SU-DHL-6 (cell line): ENCODE results near the gene MINDY3.

Experiments used
- H2AFZ ChIP-seq: fragments of 200-600 bp; sonication (generic); 2 replicates; pipeline ENCODE4 v1.6.1; 2014; ENCODE audit warnings: low read depth, mild to moderate bottlenecking, moderate library complexity, mixed read lengths, antibody characterized with exemption, low read length; ENCODE audit not compliant: severe bottlenecking
- H3F3A ChIP-seq: fragments of 200-600 bp; shearing (Covaris generic); 2 replicates; pipeline ENCODE4 v1.6.0; 2016; ENCODE audit warnings: antibody characterized with exemption, mild to moderate bottlenecking; ENCODE audit not compliant: insufficient read depth
- H3K27ac ChIP-seq: fragments of 200-600 bp; sonication (generic); 2 replicates; pipeline ENCODE4 v1.5.1; 2016; ENCODE audit warnings: low read depth, mild to moderate bottlenecking, low read length, moderate library complexity, mixed read lengths
- H3K27me3 ChIP-seq: fragments of 200-600 bp; sonication (generic), shearing (Covaris generic); 2 replicates; pipeline ENCODE4 v1.6.0; 2014; ENCODE audit warnings: mild to moderate bottlenecking, low read length
- H3K36me3 ChIP-seq: fragments of 200-600 bp; sonication (generic); 2 replicates; pipeline ENCODE4 v1.6.1; 2014; ENCODE audit warnings: mild to moderate bottlenecking, low read length, mixed read lengths
- H3K4me2 ChIP-seq: fragments of 300-600, 200-600 bp; shearing (Covaris generic), sonication (generic); 2 replicates; pipeline ENCODE4 v1.6.0; 2014; ENCODE audit warnings: low read length, low read depth, mild to moderate bottlenecking; ENCODE audit not compliant: poor library complexity, severe bottlenecking
- H3K4me3 ChIP-seq: fragments of 200-600 bp; sonication (generic); 2 replicates; pipeline ENCODE4 v1.5.1; 2014; ENCODE audit warnings: antibody characterized with exemption, low read length, mild to moderate bottlenecking, mixed read lengths; ENCODE audit not compliant: insufficient read depth, poor library complexity, severe bottlenecking
- H3K79me2 ChIP-seq: fragments of 200-600 bp; sonication (generic); 2 replicates; pipeline ENCODE4 v1.6.1; 2014; ENCODE audit warnings: mild to moderate bottlenecking, low read length, moderate library complexity; ENCODE audit not compliant: insufficient read depth
- H3K9ac ChIP-seq: fragments of 200-600 bp; sonication (generic); 2 replicates; pipeline ENCODE4 v1.7.0; 2014; ENCODE audit warnings: mild to moderate bottlenecking, low read length
- H3K9me2 ChIP-seq: fragments of 200-600 bp; sonication (generic); replicated peaks from 2 replicates; pipeline ENCODE4 v1.6.1; 2014; ENCODE audit warnings: low read length; ENCODE audit not compliant: insufficient read depth
- H3K9me3 ChIP-seq: fragments of 200-600 bp; sonication (generic); 2 replicates; pipeline ENCODE4 v1.6.1; 2014; ENCODE audit warnings: low read length, mixed read lengths; ENCODE audit not compliant: insufficient read depth
- H4K20me1 ChIP-seq: fragments of 200-600 bp; sonication (generic); 2 replicates; pipeline ENCODE4 v1.6.1; 2014; ENCODE audit warnings: low read depth, mild to moderate bottlenecking, antibody characterized with exemption, low read length, moderate library complexity, mixed read lengths
- EZH2phosphoT487 ChIP-seq: fragments of 200-600 bp; sonication (generic), shearing (Covaris generic); conservative IDR thresholded peaks from 2 replicates; pipeline ENCODE4 v1.6.1; 2018; ENCODE audit warnings: mild to moderate bottlenecking, antibody characterized with exemption, low read length, moderate library complexity, mixed read lengths
- TF ChIP-seq, protein P1 (sequence below): fragments of 200-600 bp; sonication (generic); IDR thresholded peaks from one replicate; pipeline ENCODE4 v1.5.1; 2017; ENCODE audit warnings: antibody characterized with exemption, mild to moderate bottlenecking, low read length, moderate library complexity; ENCODE audit not compliant: insufficient read depth, poor library complexity, severe bottlenecking

Gene MINDY3

DNA sequence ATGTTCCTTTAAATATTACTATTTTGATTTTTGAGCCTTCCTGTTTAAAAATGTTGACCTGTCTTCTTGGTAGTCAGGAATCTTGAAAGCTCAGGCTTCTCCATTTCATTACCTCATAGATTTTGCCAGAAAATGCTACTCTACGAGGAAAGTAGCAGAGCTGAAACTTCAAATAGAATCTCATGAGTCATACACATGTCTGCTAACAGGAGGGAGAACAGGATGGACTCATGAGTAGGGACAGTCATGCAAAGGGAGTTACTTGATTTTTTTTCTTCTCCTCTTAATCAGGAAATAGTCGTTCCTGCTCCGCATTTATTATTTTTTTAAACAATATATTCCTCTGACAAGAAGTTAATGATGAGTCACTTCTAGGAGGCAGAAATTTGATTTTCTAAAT lies 37.0 kb upstream of the MINDY3 start:
- Histone ChIP-seq H3K9me3 (no peaks in the 10 kb centered on the region), H3K79me2 (no peaks in the 10 kb centered on the region), H3K27ac (no peak overlapping the region), H2AFZ (no peak overlapping the region), H3K36me3 (no peaks in the 10 kb centered on the region), H3K4me3 (no peak overlapping the region), H3K9me2 (no peaks in the 10 kb centered on the region), H3K27me3 (no peaks in the 10 kb centered on the region), H4K20me1 (no peaks in the 10 kb centered on the region), H3F3A (no peaks in the 10 kb centered on the region), H3K4me2 (no peak overlapping the region), H3K9ac (no peak overlapping the region)
- no peak for TF ChIP-seq EZH2phosphoT487
- TF ChIP-seq, protein P1, sequence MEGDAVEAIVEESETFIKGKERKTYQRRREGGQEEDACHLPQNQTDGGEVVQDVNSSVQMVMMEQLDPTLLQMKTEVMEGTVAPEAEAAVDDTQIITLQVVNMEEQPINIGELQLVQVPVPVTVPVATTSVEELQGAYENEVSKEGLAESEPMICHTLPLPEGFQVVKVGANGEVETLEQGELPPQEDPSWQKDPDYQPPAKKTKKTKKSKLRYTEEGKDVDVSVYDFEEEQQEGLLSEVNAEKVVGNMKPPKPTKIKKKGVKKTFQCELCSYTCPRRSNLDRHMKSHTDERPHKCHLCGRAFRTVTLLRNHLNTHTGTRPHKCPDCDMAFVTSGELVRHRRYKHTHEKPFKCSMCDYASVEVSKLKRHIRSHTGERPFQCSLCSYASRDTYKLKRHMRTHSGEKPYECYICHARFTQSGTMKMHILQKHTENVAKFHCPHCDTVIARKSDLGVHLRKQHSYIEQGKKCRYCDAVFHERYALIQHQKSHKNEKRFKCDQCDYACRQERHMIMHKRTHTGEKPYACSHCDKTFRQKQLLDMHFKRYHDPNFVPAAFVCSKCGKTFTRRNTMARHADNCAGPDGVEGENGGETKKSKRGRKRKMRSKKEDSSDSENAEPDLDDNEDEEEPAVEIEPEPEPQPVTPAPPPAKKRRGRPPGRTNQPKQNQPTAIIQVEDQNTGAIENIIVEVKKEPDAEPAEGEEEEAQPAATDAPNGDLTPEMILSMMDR: no peak

DNA sequence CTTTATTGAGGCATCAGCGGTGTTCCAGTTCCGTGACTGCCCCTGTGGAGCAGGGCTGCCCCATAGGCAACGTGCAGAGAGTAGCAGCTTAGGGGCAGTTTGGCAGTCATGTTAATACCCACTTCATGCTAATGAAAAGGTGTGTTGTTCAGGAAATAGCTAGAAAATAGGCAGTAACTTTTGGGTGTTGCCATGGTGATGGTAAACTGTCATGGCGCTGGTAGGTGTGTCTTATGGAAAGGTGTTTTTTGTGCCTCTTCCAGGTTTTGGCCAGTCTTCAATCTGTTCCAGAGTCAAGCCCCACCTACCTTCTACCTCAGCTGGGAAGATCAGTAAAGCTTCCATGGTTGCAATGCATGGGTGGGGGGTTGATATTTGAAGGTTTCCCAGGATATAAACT lies 36.3 kb upstream of the MINDY3 start:
- Histone ChIP-seq H3K27me3 (no peaks in the 10 kb centered on the region), H3K4me2 (no peak overlapping the region), H2AFZ (no peak overlapping the region), H3K79me2 (no peaks in the 10 kb centered on the region), H3K9ac (no peak overlapping the region), H3K9me2 (no peaks in the 10 kb centered on the region), H3K9me3 (no peaks in the 10 kb centered on the region), H3F3A (no peaks in the 10 kb centered on the region), H3K36me3 (no peaks in the 10 kb centered on the region), H3K4me3 (no peak overlapping the region), H3K27ac (no peak overlapping the region), H4K20me1 (no peaks in the 10 kb centered on the region)
- TF ChIP-seq EZH2phosphoT487: no peak
- TF ChIP-seq, protein P1: no peak

DNA sequence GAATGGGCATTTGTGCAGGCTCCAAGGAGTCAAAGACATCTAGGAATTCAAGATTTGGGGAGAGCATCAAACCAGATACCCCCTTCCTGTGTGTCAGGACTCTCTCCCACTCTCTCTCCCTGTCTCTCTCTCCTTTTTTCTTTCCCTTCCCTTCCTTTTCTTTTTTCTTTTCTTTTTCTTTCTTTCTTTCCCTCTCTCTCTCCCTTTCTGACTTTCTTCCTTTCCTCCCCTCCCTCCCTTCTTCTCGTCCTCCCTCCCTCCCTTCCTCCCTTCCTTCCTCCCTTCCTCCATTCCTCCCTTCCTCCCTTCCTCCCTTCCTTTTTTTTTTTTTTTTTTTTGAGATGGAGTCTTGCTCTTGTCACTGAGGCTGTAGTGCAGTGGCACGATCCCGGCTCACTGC lies 24.1 kb upstream of the MINDY3 start:
- TF ChIP-seq, protein P1: no peak
- TF ChIP-seq EZH2phosphoT487: no peak
- H3K27me3 ChIP-seq: no peaks in the 10 kb centered on the region
- no peaks in the 10 kb centered on the region for H3K9me2 ChIP-seq
- H4K20me1 ChIP-seq: no peaks in the 10 kb centered on the region
- H3K4me2 ChIP-seq: no peak overlapping the region
- H3K4me3 ChIP-seq: no peak overlapping the region
- H3K36me3 ChIP-seq: no peaks in the 10 kb centered on the region
- no peak overlapping the region for H3K27ac ChIP-seq
- H3K9me3 ChIP-seq: no peaks in the 10 kb centered on the region
- H3K9ac ChIP-seq: no peak overlapping the region
- no peaks in the 10 kb centered on the region for H3F3A ChIP-seq
- H2AFZ ChIP-seq: no peak overlapping the region
- H3K79me2 ChIP-seq: no peaks in the 10 kb centered on the region
